Measurements from ENCODE around the gene BMP8A.

BMP8A gene

DNA sequence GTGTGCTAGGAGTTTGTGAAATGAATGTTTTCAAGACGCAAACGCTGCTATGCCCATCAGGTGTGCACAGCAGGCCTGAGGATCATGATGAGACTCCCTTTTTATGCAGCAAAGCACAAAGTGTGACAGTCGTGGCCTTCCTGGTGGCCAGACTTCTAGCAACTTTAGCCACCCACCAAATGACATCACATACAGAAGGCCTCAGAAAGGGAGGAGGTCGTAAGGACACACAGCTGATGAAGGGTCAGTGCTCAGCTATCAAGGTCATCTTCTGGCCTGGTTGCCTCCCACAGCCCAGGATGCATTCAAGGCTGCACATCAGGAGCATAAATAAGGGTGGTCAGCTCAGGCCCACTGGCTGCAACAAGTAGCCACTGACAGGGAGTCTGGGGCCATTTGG, 36.6 kb downstream of the BMP8A start:
- H3K36me3 ChIP-seq, result no peaks in the 10 kb centered on the region
- TF ChIP-seq, protein P1, sequence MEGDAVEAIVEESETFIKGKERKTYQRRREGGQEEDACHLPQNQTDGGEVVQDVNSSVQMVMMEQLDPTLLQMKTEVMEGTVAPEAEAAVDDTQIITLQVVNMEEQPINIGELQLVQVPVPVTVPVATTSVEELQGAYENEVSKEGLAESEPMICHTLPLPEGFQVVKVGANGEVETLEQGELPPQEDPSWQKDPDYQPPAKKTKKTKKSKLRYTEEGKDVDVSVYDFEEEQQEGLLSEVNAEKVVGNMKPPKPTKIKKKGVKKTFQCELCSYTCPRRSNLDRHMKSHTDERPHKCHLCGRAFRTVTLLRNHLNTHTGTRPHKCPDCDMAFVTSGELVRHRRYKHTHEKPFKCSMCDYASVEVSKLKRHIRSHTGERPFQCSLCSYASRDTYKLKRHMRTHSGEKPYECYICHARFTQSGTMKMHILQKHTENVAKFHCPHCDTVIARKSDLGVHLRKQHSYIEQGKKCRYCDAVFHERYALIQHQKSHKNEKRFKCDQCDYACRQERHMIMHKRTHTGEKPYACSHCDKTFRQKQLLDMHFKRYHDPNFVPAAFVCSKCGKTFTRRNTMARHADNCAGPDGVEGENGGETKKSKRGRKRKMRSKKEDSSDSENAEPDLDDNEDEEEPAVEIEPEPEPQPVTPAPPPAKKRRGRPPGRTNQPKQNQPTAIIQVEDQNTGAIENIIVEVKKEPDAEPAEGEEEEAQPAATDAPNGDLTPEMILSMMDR (IDR thresholded peaks at IDR 0.05; ENCODE audit: low read depth, low read length), result no peak
- no peaks in the 10 kb centered on the region for H3K27me3 ChIP-seq (ENCODE audit: insufficient read depth, low read depth, severe bottlenecking)
- H3K27ac ChIP-seq, result no peak overlapping the region
- no peaks in the 10 kb centered on the region for H3K9me3 ChIP-seq (ENCODE audit: severe bottlenecking)
- H3K4me3 ChIP-seq (ENCODE audit: low read depth, low read length), result no peak overlapping the region
- no peak for DNase-seq

DNA sequence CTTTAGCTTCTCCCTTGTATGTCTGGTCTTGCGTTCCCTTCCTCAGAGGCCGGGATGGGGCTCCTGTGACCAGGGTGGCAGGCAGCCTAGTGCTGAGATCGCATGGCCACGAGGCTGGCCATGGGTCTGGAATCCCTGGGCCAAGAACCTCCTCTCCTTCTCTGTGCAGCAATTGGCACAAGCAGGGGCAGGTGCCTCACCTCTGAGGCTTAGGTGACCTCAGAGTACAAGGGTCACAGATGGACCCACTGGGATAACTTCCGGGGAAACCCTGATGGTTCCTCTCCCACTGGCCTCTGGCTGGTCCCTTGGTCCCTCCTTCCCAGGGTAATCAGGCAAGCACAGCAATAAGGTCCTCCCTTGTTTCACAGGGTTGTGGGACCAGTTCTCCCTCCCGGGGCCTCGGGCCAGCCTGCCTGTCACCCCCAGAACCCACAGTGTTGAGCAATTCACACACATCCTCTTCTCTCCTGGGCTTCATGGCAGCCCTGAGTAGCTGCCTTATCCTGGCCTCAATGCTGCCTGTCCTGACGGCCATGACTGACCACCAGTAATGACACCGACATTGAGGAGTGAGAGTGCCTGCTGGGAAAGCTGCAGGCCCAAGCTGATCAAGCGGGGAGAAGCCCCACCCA, 38.6 kb downstream of the BMP8A start:
- Histone ChIP-seq H3K36me3 (no peaks in the 10 kb centered on the region), H3K27me3 (ENCODE audit: insufficient read depth, low read depth, severe bottlenecking) (no peaks in the 10 kb centered on the region), H3K27ac (no peak overlapping the region), H3K4me3 (ENCODE audit: low read depth, low read length) (no peak overlapping the region), H3K9me3 (ENCODE audit: severe bottlenecking) (no peaks in the 10 kb centered on the region)
- no peak for DNase-seq
- TF ChIP-seq, protein P1 (IDR thresholded peaks at IDR 0.05; ENCODE audit: low read depth, low read length), result no peak

DNA sequence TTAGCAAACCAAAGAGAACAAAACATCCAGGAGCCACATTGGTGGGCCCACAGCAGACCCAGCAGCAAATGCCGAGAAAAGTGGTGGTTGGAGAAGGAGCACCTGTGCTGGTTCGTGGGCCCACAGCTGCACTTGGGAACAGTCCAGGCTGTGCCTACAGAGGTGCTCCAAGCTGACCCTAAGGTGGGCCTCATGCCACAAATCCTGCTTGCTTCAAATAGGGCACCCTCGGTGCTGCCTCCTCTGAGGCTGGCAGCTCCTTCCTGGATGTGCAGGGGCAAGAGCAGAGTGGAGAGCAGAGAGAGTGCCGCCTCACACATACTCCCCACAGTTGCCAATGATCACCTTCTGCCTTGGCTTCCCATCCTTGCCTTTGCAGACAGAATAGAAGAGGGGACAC, 40.1 kb downstream of the BMP8A start:
- DNase-seq, result no peak
- no peaks in the 10 kb centered on the region for H3K27me3 ChIP-seq (ENCODE audit: insufficient read depth, low read depth, severe bottlenecking)
- H3K4me3 ChIP-seq (ENCODE audit: low read depth, low read length), result no peak overlapping the region
- H3K9me3 ChIP-seq (ENCODE audit: severe bottlenecking), result no peaks in the 10 kb centered on the region
- TF ChIP-seq, protein P1 (IDR thresholded peaks at IDR 0.05; ENCODE audit: low read depth, low read length), result no peak
- no peak overlapping the region for H3K27ac ChIP-seq
- H3K36me3 ChIP-seq, result no peaks in the 10 kb centered on the region

DNA sequence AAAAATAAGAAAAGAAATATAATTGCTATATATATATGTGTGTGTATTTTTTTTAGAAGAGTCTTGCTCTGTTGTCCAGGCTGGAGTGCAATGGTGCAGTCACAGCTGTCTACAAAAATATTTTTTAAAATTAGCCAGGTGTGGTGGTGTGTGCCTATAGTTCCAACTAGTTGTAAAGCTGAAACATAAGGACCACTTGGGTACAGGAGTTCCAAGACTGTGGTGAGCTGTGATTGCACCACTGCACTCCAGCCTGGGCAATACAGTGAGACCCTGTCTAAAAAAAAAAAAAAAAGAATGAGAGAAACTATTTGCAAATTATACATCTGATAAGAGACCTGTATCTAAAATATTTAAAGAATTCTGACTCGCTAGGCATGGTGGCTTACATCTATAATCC, 42.0 kb downstream of the BMP8A start:
- H3K27me3 ChIP-seq (ENCODE audit: insufficient read depth, low read depth, severe bottlenecking), result no peaks in the 10 kb centered on the region
- TF ChIP-seq, protein P1 (IDR thresholded peaks at IDR 0.05; ENCODE audit: low read depth, low read length), result no peak
- no peaks in the 10 kb centered on the region for H3K9me3 ChIP-seq (ENCODE audit: severe bottlenecking)
- H3K27ac ChIP-seq, result no peak overlapping the region
- H3K4me3 ChIP-seq (ENCODE audit: low read depth, low read length), result no peak overlapping the region
- DNase-seq, result no peak
- H3K36me3 ChIP-seq, result no peaks in the 10 kb centered on the region

DNA sequence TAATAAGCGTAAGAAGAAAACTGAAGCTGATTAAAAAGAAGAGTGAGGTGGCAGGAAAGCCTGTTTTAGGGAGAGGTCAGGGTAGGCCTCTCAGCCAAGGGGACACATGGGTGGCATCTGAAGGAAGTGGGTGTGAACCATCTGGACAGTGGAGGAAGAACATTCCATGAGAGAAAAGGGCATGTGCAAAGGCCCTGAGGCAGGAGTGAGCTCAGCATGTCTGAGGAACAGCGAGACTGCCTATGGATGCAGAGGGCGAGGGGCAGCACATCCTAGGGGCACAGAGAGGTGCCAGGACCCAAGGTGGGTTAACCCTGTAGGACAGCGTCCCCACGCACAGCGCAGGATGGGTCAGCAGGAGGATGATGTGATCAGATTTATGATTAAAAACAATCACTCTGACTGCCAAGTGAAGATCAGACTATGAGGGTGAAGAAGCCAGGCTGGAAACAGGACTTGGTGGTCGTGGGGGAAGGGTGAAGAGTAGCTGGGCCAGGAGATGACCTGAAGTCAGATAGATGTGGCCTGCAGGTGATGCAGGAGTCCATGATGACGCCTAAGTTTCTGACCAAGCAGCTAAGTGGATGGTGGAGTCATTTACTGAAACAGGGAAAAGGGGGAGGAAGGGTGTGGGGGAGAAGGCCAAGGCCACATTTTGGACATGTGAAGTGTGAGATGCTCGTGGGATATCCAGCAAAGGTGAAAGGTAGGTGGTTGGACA, 47.3 kb downstream of the BMP8A start:
- Histone ChIP-seq H3K36me3 (no peaks in the 10 kb centered on the region), H3K4me3 (ENCODE audit: low read depth, low read length) (no peak overlapping the region), H3K9me3 (ENCODE audit: severe bottlenecking) (no peaks in the 10 kb centered on the region), H3K27me3 (ENCODE audit: insufficient read depth, low read depth, severe bottlenecking) (no peaks in the 10 kb centered on the region), H3K27ac (no peak overlapping the region)
- TF ChIP-seq, protein P1 (IDR thresholded peaks at IDR 0.05; ENCODE audit: low read depth, low read length), result no peak
- no peak for DNase-seq

All from WERI-Rb-1 (cell line).